Bronchial epithelial cell (primary cell): Measurements from ENCODE around the gene ARF4. TPM values are rescaled to one million over a fixed set of nuclear protein-coding genes. Genes with fewer than 3 reads are reported as not detected.
"Not testable (repeated sequence)": the region's sequence is repeated elsewhere in the genome, so short reads cannot be mapped to it uniquely, and the experiment has no call there.

ENCODE experiments used
- DNase-seq: peaks from one replicate; pipeline ENCODE4 v3.0.0-alpha.2; 2010; ENCODE audit warnings: low read depth
- FAIRE-seq: peaks from 2 replicates; lab custom pipeline; 2011; peaks lifted over from hg19 to GRCh38; lab: Jason Lieb, UNC
- H3K27me3 ChIP-seq: 2 replicates; pipeline ENCODE4 v1.5.1; 2011; ENCODE audit warnings: low read length; ENCODE audit not compliant: control insufficient read depth, insufficient read depth
- H3K36me3 ChIP-seq: 2 replicates; pipeline ENCODE4 v1.5.1; 2011; ENCODE audit warnings: low read length; ENCODE audit not compliant: control insufficient read depth, insufficient read depth
- H3K4me3 ChIP-seq: 2 replicates; pipeline ENCODE4 v1.5.1; 2011; ENCODE audit warnings: mild to moderate bottlenecking, low read depth, low read length, control low read depth
- total RNA-seq: library from RNA; depleted of rRNA; stranded (reverse); fragments of >200 nt; gene quantifications from 2 replicates; pipeline ENCODE4 v1.2.1, GENCODE V29; 2014
- TF ChIP-seq, protein P1 (sequence below): IDR thresholded peaks from 2 replicates; pipeline ENCODE4 v1.5.1; 2011; ENCODE audit warnings: mild to moderate bottlenecking, moderate library complexity, low read length, control low read depth, inconsistent platforms; ENCODE audit not compliant: insufficient read depth, severe bottlenecking

The ARF4 gene
- total RNA-seq, 1 donor from 2014 or later, result 91.4 TPM

DNA sequence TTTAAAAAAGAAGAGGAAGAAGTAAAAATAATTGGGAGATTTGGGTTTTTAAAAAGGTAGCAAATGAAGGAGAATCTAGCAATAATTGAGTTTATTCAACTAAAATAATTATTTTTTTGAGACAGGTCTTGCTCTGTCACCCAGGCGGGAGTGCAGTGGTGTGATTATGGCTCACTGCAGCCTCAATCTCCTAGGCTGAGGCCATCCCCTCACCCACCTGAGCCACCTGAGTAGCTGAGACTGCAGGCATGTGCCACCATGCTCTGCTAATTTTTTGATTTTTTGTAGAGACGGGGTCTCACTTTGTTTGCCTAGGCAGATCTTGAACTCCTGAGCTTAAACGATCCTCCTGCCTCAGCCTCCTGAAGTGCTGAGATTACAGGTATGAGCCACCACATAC, 27.7 kb upstream of the ARF4 start:
- H3K4me3 ChIP-seq, result no peak overlapping the region
- DNase-seq (no peak), FAIRE-seq (no peak)
- H3K27me3 ChIP-seq, result no peaks in the 10 kb centered on the region
- no peaks in the 10 kb centered on the region for H3K36me3 ChIP-seq
- TF ChIP-seq, protein P1, sequence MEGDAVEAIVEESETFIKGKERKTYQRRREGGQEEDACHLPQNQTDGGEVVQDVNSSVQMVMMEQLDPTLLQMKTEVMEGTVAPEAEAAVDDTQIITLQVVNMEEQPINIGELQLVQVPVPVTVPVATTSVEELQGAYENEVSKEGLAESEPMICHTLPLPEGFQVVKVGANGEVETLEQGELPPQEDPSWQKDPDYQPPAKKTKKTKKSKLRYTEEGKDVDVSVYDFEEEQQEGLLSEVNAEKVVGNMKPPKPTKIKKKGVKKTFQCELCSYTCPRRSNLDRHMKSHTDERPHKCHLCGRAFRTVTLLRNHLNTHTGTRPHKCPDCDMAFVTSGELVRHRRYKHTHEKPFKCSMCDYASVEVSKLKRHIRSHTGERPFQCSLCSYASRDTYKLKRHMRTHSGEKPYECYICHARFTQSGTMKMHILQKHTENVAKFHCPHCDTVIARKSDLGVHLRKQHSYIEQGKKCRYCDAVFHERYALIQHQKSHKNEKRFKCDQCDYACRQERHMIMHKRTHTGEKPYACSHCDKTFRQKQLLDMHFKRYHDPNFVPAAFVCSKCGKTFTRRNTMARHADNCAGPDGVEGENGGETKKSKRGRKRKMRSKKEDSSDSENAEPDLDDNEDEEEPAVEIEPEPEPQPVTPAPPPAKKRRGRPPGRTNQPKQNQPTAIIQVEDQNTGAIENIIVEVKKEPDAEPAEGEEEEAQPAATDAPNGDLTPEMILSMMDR, result no peak

DNA sequence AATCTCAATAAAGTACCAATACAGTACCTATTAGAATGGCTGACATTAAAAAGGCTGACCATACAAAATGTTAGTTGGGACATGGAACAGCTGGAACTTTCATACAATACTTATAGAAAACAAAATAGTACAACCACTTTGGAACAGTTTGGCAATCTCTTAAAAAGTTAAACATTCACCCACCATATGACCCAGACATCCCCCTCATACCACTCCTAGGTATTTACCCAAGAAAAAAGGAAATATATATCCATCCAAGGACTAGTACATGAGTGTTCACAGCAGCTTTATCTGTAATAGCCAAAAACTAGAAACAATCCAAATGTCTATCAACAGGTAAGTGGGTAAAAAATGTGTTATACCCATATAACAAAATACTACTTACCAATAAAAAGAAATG, 25.2 kb upstream of the ARF4 start:
- no peak overlapping the region for H3K4me3 ChIP-seq
- FAIRE-seq (no peak), DNase-seq (no peak)
- no peaks in the 10 kb centered on the region for H3K36me3 ChIP-seq
- H3K27me3 ChIP-seq, result no peaks in the 10 kb centered on the region
- TF ChIP-seq, protein P1, result no peak

DNA sequence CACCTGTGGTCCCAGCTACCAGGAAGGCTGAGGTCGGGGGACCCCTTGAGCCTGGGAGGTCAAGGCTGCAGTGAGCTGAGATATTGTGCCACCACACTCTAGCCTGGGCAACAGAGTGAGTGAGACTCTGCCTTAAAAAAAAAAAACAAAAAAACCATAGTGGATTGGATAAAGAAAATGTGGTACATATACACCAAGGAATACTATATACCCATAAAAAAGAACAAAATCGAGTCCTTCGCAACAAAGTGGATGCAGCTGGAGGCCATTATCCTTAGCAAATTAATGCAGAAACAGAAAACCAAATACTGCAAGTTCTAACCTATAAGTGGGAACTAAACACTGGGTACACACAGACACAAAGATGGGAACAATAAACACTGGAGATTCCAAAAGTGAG, 20.6 kb upstream of the ARF4 start:
- DNase-seq (no peak), FAIRE-seq (no peak)
- TF ChIP-seq, protein P1, result no peak
- Histone ChIP-seq H3K27me3 (no peaks in the 10 kb centered on the region), H3K4me3 (no peak overlapping the region), H3K36me3 (no peaks in the 10 kb centered on the region)

DNA sequence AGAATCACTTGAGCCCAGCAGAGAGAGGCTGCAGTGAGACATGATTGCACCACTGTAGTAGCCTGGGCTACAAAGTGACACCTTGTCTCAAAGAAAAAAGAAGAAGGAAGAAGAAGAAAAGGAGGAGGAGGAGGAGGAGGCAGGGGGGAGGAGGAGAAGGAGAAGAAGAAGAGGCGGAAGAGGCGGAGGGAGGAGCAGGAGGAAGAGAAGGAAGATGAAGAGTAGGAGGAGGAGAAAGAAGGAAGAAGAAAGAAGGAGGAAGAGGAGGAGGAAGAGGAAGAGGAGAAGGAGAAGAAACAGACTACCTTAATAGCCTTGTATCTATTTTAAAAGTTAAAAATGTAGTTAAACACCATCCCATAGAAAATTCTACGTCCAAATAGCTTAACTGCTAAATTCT, 19.1 kb upstream of the ARF4 start:
- no peak for FAIRE-seq
- DNase-seq, result no peak
- TF ChIP-seq, protein P1, result no peak
- H3K36me3 ChIP-seq, result no peaks in the 10 kb centered on the region
- H3K4me3 ChIP-seq, result no peak overlapping the region
- no peaks in the 10 kb centered on the region for H3K27me3 ChIP-seq

DNA sequence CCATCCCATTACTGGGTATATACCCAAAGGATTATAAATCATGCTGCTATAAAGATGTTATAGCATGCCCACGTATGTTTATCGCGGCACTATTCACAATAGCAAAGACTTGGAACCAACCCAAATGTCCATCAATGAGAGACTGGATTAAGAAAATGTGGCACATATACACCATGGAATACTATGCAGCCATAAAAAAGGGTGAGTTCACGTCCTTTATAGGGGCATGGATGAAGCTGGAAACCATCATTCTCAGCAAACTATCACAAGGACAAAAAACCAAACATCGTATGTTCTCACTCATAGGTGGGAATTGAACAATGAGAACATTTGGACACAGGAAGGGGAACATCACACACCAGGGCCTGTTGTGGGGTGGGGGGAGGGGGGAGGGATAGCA, 14.7 kb upstream of the ARF4 start:
- not testable (repeated sequence) for H3K4me3 ChIP-seq, FAIRE-seq

DNA sequence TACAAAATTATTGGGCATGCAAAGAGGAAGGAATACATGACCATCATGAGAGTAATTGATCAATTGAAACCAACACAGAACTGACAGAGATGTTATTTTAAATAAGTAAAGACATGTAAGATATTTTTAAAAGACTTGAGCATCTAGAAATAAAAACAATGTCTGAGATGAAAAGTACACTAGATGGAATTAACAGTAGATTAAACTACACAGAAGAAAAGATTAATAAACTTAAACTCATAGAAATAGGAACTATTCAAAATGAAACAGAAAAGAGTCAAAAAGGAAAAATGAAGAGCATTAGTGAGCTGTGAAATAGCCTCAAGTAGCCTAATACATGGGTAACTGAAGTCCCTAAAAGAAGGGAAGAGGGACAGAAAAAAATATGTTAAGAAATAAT, 8.5 kb upstream of the ARF4 start:
- DNase-seq (no peak), FAIRE-seq (no peak)
- peaks cover 1% of the 10 kb centered on the region for H3K36me3 ChIP-seq
- TF ChIP-seq, protein P1, result no peak
- H3K27me3 ChIP-seq, result no peaks in the 10 kb centered on the region
- no peak overlapping the region for H3K4me3 ChIP-seq

More for the DNA sequence above, 14.7 kb upstream of the ARF4 start:
- not testable (repeated sequence) for H3K27me3 ChIP-seq, H3K36me3 ChIP-seq, DNase-seq
